GM12875 (cell line): Measurements from ENCODE around the gene TMEM132D.

ENCODE experiments used
- H3K4me3 ChIP-seq: one replicate; pipeline ENCODE4 v1.5.1; 2011; ENCODE audit warnings: low read depth, low read length, control low read depth
- CTCF ChIP-seq: IDR thresholded peaks from 2 replicates; pipeline ENCODE4 v1.5.1; 2011; ENCODE audit warnings: low read depth, mild to moderate bottlenecking, control low read depth, inconsistent platforms, low read length, moderate library complexity, borderline replicate concordance; ENCODE audit not compliant: insufficient read depth

The TMEM132D gene

GRCh38 chr12:129651951-129652350 is 251.9 kb downstream of the TMEM132D start:
- no peak for TF ChIP-seq CTCF
- no peak overlapping the region for H3K4me3 ChIP-seq

- TF ChIP-seq CTCF: no peak
- no peak overlapping the region for H3K4me3 ChIP-seq
Measured at GRCh38 chr12:129641926-129642325, 261.9 kb downstream of the TMEM132D start.

GRCh38 chr12:129635021-129635685 is 268.7 kb downstream of the TMEM132D start:
- TF ChIP-seq CTCF: no peak

GRCh38 chr12:129631316-129631715 is 272.5 kb downstream of the TMEM132D start:
- TF ChIP-seq CTCF: no peak
- H3K4me3 ChIP-seq: no peak overlapping the region

More at GRCh38 chr12:129635021-129635685, 268.7 kb downstream of the TMEM132D start:
- H3K4me3 ChIP-seq: no peak overlapping the region

GRCh38 chr12:129629901-129630300 is 273.9 kb downstream of the TMEM132D start:
- H3K4me3 ChIP-seq: no peak overlapping the region

GRCh38 chr12:129622566-129622965 is 281.3 kb downstream of the TMEM132D start:
- no peak for TF ChIP-seq CTCF
- H3K4me3 ChIP-seq: no peak overlapping the region

More at GRCh38 chr12:129629901-129630300, 273.9 kb downstream of the TMEM132D start:
- no peak for TF ChIP-seq CTCF

- H3K4me3 ChIP-seq: no peak overlapping the region
- TF ChIP-seq CTCF: no peak
Measured at GRCh38 chr12:129619271-129619670, 284.6 kb downstream of the TMEM132D start.
